Stimulated activated CD4-positive, alpha-beta T cell treated with anti-CD3 and anti-CD28 coated beads, TNF-alpha, amount 100 ng/mL, for 48 hours (primary cell): ENCODE measurements around the gene USP26.
"Not testable (repeated sequence)": the region's sequence is repeated elsewhere in the genome, so short reads cannot be mapped to it uniquely, and the experiment has no call there.

Experiments
- DNase-seq, 3 donors: peaks; one replicate each; pipeline ENCODE4 v3.0.0-alpha.2; 2020; ENCODE audit warnings: low read depth in 3 of 3

Gene USP26

GRCh38 chrX:133018229-133018628, 78.7 kb downstream of the USP26 start:
- DNase-seq: no peak

DNA sequence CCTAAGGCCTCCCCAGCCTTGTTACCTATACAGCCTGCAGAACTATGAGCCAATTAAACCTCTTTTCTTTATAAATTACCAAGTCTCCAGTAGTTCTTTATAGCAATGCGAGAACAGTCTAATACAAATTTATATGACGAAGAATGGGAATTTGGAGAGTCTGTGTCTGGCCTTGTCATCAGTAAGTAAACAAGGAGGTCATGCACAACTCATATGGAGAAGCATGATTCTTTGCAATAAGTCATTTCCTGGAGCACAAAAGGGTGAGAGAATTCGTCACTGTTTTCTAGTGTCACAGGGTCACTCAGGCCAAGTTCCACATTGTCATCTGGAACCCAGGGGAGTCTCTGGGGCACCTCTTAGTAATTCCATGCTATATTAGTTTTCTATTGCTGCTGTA, 89.5 kb downstream of the USP26 start:
- DNase-seq: no peak

GRCh38 chrX:133005616-133006015, 91.3 kb downstream of the USP26 start:
- DNase-seq: no peak

- DNase-seq: no peak
Observed at GRCh38 chrX:133005042-133005441, 91.9 kb downstream of the USP26 start.

DNA sequence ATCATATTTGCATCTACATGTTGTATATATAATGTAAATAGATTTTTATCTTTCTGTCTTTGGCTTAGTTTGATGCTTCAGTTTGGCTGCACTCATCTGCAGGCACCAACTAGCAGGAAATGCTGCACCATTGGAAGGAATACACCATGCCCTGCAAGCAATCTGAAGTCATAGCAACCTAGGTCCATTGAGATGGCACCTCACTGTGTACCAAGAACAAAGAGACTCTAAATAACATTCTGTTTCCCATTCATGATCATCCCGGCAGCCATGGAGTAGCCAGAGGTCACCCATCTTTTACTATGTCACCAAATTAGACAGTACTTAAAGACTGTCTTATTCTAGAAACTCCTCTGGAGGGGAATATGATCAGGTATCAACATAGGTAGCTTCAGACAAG, 97.7 kb downstream of the USP26 start:
- no peak for DNase-seq

GRCh38 chrX:132990835-132991234, 106.1 kb downstream of the USP26 start:
- DNase-seq: no peak

GRCh38 chrX:132986556-132986955, 110.4 kb downstream of the USP26 start:
- no peak for DNase-seq

GRCh38 chrX:132984058-132984650, 112.8 kb downstream of the USP26 start:
- no peak for DNase-seq

DNA sequence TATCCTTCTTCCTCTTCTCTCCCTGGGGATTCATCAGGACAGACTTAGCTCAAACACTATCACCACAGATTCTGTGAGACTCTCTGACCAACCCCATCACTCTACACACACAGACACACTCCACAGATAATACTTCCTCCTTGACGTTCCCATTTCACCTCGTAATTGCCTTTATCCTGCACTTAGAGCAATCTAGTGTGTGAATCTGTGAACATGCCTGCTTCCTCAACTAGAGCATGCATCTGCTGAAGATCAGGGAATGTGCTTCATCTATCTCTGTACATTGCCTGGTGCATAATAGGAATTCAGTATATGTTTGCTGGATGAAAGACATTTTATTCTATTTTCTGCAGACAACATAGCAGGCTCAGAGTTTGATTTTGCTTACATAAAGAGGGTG, 113.4 kb downstream of the USP26 start:
- DNase-seq: no peak

DNA sequence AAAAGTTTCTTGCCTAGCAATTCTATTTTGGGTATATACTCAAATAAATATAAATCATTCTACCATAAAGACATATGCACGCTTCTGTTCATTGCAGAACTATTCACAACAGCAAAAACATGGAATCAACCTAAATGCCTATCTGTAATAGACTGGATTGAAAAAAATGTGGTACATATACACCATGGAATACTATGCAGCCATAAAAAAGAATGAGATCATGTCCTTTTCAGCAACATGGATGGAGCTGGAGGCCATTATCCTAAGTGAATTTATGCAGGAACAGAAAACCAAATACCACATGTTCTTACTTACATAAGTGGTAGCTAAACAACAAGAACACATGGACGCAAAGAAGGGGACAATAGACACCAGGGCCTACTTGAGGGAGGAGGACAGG, 116.9 kb downstream of the USP26 start:
- DNase-seq: not testable (repeated sequence)
